HG02840 (cell line): Measurements from ENCODE around the gene VCX3B.
"Not testable (repeated sequence)": the region's sequence is repeated elsewhere in the genome, so short reads cannot be mapped to it uniquely, and the experiment has no call there.

Experiments used
- ATAC-seq: cut with Tn5 transposase; IDR thresholded peaks from one replicate; pipeline ENCODE4 v1.9.1; 2021; ENCODE audit warnings: mild to moderate bottlenecking, moderate library complexity, moderate number of reproducible peaks; ENCODE audit not compliant: unreplicated experiment, low FRiP score

The VCX3B gene

GRCh38 chrX:8464530-8464929, at the start of gene VCX3B:
Gene VCX3B (plus strand): TSS chrX:8464830. CDS start chrX:8465451, 621 bp downstream.
- not testable (repeated sequence) for ATAC-seq

DNA sequence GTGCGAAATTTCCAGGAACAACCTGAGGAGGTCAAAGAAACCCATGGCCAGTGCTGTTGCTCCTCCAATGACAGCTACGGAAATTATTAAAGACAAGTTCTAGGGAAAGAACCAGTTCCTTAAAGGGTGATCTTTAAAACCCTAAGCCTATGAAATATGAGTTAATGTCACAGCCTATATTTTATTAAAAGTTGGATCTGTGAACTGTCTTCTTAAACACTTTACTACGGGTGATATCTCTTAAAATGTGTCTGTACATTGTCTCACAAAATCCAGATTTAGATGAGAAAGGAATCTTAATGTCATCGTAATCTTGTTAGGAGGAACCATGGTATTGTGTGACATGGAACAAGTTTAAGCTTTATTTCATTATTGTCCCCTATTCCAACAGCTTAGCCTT, 46.3 kb upstream of the VCX3B start:
- ATAC-seq = no peak

DNA sequence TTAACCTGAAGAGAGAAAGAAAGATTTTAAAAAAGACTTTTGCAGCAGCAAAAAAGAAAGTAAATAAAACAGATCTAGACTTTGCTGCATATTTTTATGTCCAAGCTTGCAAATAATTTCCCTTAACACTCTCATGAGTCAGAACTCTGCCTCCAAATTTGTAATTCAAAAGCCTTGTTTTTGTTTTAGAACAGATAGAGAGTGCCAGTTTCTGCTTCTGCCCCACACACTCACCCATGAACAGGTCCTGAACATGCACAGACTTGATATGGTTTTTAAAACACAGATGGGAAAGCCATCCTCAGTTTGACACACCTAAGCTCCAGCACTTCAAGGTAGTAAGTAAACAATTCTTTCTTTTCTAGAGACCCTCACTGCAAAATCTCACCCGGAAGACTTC, 39.7 kb upstream of the VCX3B start:
- no peak for ATAC-seq

DNA sequence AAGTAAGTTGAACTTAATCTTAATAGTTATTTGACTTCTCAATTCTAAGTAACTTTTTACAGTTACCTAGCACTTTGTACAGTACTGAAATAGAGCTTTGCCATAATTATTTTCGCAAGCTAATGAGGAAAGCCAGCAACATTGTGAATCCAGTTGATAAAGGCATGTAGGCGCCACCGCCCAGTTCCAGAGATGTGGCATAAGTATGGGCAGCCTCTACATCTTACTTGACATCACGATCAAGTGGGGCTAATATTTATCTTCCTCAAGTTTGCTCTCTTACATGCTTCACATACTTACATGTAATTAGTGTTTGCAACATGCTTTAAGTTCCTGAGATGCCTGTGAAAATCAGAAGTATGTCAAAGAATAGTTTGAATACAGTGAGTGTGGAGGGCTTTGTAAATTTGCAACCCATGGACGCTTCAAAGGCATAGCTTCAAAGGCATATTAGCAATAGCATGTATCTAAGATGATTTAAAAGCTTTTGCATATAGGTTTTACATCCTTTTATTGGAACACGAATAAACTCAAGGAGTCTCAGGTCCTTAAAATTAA, 34.9 kb upstream of the VCX3B start:
- no peak for ATAC-seq

GRCh38 chrX:8430444-8430843, 34.2 kb upstream of the VCX3B start:
- ATAC-seq = no peak

GRCh38 chrX:8432396-8432795, 32.2 kb upstream of the VCX3B start:
- no peak for ATAC-seq

GRCh38 chrX:8433109-8434062, 31.2 kb upstream of the VCX3B start:
- ATAC-seq = no peak

DNA sequence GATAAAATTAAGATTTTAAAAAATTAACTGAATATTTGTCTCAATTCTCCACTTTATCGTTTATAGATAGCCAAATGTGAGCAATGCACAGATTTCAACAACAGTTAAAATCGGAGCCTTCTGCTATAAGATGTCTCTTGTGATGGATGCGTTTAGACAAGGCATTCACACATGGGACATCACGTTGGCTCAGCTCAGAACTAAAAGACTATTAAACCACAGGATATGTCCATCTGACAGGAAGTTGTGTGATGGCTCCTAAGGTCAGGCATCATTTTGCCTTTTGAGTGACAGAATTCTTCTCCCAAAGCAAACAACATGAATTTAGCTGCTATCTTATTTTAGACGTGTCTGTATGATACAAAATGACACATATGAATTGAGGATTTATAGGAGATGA, 17.3 kb upstream of the VCX3B start:
- no peak for ATAC-seq

DNA sequence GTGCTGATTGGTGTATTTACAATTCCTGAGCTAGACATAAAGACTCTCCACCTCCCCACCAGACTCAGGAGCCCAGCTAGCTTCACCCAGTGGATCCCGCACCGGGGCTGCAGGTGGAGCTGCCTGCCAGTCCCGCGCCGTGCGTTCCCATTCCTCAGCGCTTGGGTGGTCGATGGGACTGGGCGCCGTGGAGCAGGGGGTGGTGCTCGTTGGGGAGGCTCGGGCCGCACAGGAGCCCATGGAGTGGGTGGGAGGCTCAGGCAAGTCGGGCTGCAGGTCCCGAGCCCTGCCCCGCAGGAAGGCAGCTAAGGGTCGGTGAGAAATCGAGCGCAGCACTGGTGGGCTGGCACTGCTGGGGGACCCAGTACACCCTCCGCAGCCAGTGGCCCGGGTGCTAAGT, 12.3 kb upstream of the VCX3B start:
- ATAC-seq = not testable (repeated sequence)

DNA sequence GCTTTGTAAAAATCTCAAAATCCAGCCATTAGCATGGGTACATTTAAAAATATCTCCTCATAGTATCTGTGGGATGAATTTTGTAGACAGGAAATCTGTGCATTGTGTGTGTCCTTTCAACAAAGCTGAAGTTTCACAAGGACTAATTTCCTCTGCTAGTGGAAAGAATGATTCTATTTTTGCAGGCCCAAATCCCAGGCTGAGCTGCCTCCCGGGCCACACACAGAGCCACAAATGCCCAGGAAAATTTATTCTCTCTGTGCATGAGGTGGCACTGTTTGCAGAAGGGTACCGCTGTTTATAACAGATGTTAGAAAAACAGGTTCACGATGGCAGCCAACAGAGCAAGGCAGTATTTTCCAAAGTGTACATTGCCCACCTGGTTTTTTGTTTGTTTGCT, 11.0 kb upstream of the VCX3B start:
- ATAC-seq = no peak

DNA sequence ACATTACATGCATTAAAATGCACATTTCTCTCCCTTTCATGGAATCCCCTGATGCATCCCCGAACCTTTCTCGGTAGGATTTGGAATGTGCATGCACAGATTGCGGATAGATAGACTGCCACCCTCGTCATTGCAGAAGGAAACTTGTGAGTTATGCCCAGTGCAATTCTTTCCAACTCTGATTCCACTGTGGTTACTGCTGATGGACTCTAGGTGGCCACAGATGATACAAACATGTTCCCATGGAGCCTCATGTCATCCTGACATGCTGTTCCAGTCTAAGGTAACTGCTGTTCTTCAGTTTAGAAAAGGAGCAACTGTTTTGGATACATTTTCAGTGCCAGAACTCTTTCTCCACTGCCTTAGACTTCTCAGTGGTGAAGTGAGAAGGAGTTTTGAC, 9.1 kb upstream of the VCX3B start:
- no peak for ATAC-seq

- ATAC-seq = no peak
These were observed 2.1 kb upstream of the VCX3B start for GRCh38 chrX:8462488-8462887.

DNA sequence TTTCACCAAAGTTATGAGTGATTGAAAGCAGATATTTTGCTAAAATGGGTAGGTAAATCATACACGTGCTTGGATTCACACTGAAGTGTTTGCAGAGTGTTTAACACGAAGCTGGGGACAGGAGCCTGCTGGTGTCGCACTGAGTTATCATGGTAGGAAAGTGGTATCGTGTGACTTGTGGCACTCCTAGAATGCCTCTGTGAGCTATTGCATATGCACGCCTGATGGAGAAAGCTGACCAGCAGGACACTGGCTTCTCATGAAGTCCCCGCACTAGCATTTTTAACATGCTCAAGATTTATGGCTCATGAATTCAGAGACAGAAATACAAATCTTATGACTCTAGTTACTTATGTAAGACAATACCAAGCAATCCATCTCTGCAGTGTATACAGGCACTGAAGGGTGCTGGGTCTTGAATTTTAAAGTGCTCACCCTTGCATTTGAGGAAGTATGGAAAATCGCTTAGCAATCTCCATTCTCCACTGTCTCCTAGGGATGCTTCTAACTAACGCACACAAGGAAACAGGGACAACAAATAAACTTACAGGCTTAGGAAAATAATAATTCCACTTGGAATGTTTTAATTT, 19.8 kb downstream of the VCX3B start:
- no peak for ATAC-seq

GRCh38 chrX:8495036-8495435, 30.4 kb downstream of the VCX3B start:
- ATAC-seq = not testable (repeated sequence)

- ATAC-seq = no peak
These were observed 35.6 kb downstream of the VCX3B start for GRCh38 chrX:8500203-8500602.

GRCh38 chrX:8502101-8502500, 37.5 kb downstream of the VCX3B start:
- not testable (repeated sequence) for ATAC-seq

- no peak for ATAC-seq
These were observed 39.8 kb downstream of the VCX3B start for GRCh38 chrX:8504451-8504850.
